Uterus (tissue), 4 donors: ENCODE measurements around the gene FBXO17. TPM values are rescaled to one million over a fixed set of nuclear protein-coding genes. Genes with fewer than 3 reads are reported as not detected.
A peak's percentile ranks its signal among the peaks of the same experiment; 100 is the strongest.
"Not testable (repeated sequence)": the region's sequence is repeated elsewhere in the genome, so short reads cannot be mapped to it uniquely, and the experiment has no call there.

Experiments used
- DNase-seq, 2 donors: peaks; one replicate each; pipeline ENCODE4 v3.0.0-alpha.2; 2019 to 2020
- H3K27ac ChIP-seq, 2 donors: fragments of 200-600 bp; sonication (generic); 1 replicate in 1 of 2; 2 replicates in 1 of 2; pipeline ENCODE4 v1.5.1; 2016 to 2018
- H3K27me3 ChIP-seq, 2 donors: fragments of 200-600 bp; sonication (generic); one replicate each; pipeline ENCODE4 v1.5.1; 2018 to 2019; ENCODE audit warnings: control low read depth in 1 of 2
- H3K36me3 ChIP-seq, 2 donors: fragments of 200-600 bp; sonication (generic); one replicate each; pipeline ENCODE4 v1.5.1; 2019; ENCODE audit warnings: control low read depth in 1 of 2
- H3K4me1 ChIP-seq, 2 donors: fragments of 200-600 bp; sonication (generic); one replicate each; pipeline ENCODE4 v1.5.1; 2018 to 2019; ENCODE audit warnings: control low read depth in 1 of 2
- H3K4me3 ChIP-seq, 2 donors: fragments of 200-600 bp; sonication (generic); 1 replicate in 1 of 2; 2 replicates in 1 of 2; pipeline ENCODE4 v1.5.1; 2018 to 2019; ENCODE audit warnings: mild to moderate bottlenecking in 1 of 2
- H3K9me3 ChIP-seq, 2 donors: fragments of 200-600 bp; sonication (generic); one replicate each; pipeline ENCODE4 v1.5.1; 2019; ENCODE audit warnings: control low read depth in 1 of 2
- CTCF ChIP-seq, 4 experiments: fragments of 200-600 bp in 2 of 4; fragments of 450-650 bp in 2 of 4; sonication (generic) in 2 of 4; IDR thresholded peaks; one replicate each; pipeline ENCODE4 v1.5.1; 2016 to 2019; ENCODE audit warnings: antibody characterized with exemption in 4 of 4, mild to moderate bottlenecking in 2 of 4, moderate library complexity in 1 of 4
- POLR2A ChIP-seq, 2 donors: fragments of 450-650 bp; IDR thresholded peaks; one replicate each; pipeline ENCODE4 v1.6.1; 2016; ENCODE audit warnings: antibody characterized with exemption in 2 of 2, mild to moderate bottlenecking in 1 of 2, moderate library complexity in 1 of 2
- intact Hi-C: fragments of 100-400 bp; cut with DNase I; formaldehyde crosslinking; loops from one replicate; pipeline ENCODE4 v1.15.1; 2023; ENCODE audit warnings: low total_unique reads
- total RNA-seq, 4 donors: library from RNA; depleted of rRNA in 3 of 4; stranded (reverse); fragments of >200 nt in 3 of 4; gene quantifications; one replicate each; pipeline versions ENCODE4 v1.1.0 to v1.2.4, GENCODE V29; 2014 to 2023
- donor health status: DM: yes; HTN: yes; CAD: no.

The FBXO17 gene
- total RNA-seq, 4 donors from 2014 or later: 3.8 to 47.6 (median 36.7) TPM

GRCh38 chr19:38974624-38975213 lies 823 bp downstream of the FBXO17 start:
- no peak for TF ChIP-seq POLR2A (IDR thresholded peaks at IDR 0.05)
- TF ChIP-seq CTCF (IDR thresholded peaks at IDR 0.05): no peak
- Histone ChIP-seq H3K36me3 (no peaks in the 10 kb centered on the region), H3K9me3 (no peaks in the 10 kb centered on the region), H3K27ac (peak overlapping the region; percentile 94 to 96), H3K27me3 (no peaks in the 10 kb centered on the region), H3K4me1 (no peaks in the 10 kb centered on the region), H3K4me3 (peak overlapping the region; percentile 72 to 75)
- intact Hi-C loops: no loop called here
- no peak for DNase-seq

GRCh38 chr19:38971672-38972071 lies 3.9 kb downstream of the FBXO17 start:
- Histone ChIP-seq H3K4me1 (no peaks in the 10 kb centered on the region), H3K9me3 (no peaks in the 10 kb centered on the region), H3K27me3 (no peaks in the 10 kb centered on the region), H3K27ac (no peak overlapping the region), H3K36me3 (no peaks in the 10 kb centered on the region), H3K4me3 (no peak overlapping the region)
- intact Hi-C loops: no loop called here
- DNase-seq: no peak
- TF ChIP-seq POLR2A (IDR thresholded peaks at IDR 0.05) (no peak), CTCF (IDR thresholded peaks at IDR 0.05) (no peak)

DNA sequence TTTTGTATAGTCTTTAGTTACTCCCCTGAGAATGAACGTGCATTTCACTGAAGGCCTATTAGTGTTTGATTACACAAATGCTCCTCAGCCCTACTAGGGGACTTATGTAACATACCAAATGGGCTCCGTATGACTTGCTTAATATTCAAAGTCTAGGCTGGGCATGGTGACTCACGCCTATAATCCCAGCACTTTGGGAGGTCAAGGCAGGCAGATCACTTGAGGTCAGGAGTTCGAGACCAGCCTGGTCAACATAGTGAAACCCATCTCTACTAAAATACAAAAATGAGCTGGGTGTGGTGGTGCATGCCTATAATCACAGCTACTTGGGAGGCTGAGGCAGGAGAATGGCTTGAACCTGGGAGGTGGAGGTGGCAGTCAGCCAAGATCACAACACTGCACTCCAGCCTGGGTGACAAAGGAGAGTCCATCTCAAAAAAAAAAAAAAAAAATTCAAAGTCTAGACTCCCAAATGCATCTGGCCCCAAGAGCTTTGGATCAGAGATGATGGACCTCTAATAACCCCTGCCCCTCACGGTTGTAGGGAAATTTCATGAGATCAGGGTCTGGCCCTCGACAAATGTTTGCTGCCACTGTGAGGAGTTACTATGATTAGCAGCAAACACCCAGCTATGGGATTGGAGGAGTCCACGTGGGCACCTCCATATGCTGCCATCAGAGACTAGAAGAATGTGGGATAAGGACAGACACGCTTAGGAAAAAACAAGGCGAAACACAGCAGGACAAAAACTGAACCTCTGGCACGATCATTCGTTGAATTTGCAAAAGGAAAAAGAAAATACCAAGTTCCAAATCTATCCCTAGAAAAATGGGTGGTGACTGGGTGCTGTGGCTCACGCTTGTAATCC lies 4.6 kb downstream of the FBXO17 start:
- H3K9me3 ChIP-seq: no peaks in the 10 kb centered on the region
- no peak overlapping the region for H3K4me3 ChIP-seq
- H3K27me3 ChIP-seq: no peaks in the 10 kb centered on the region
- no peaks in the 10 kb centered on the region for H3K36me3 ChIP-seq
- H3K27ac ChIP-seq: no peak overlapping the region
- TF ChIP-seq POLR2A (IDR thresholded peaks at IDR 0.05) (no peak), CTCF (IDR thresholded peaks at IDR 0.05) (no peak)
- DNase-seq: no peak
- no peaks in the 10 kb centered on the region for H3K4me1 ChIP-seq
- intact Hi-C loops: no loop called here

- H3K4me3 ChIP-seq, DNase-seq, H3K9me3 ChIP-seq, H3K27ac ChIP-seq, intact Hi-C loops, H3K36me3 ChIP-seq, H3K4me1 ChIP-seq, H3K27me3 ChIP-seq: not testable (repeated sequence)
Observed at GRCh38 chr19:38966149-38966548, 9.4 kb downstream of the FBXO17 start.

DNA sequence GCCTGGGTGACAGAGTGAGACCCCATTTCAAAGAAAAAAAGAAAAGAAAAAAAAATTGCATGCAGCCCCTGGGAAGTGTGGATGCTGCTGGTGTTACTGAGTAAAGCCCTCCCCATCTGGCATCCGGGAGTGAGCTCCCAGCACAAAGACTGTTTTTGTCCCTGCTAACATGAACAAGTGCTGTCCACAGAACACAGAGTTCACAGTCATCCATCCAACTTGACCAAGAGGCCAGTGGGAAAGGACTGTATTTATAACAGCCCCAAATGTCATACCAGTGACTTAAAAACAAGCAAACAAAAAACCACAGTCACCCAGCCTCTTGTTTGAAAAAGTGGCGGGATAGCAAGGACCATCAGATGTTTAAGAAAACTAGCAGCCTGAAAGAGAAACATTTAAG lies 10.8 kb downstream of the FBXO17 start:
- intact Hi-C loops: no loop called here
- TF ChIP-seq POLR2A (IDR thresholded peaks at IDR 0.05) (no peak), CTCF (IDR thresholded peaks at IDR 0.05) (no peak)

More for the DNA sequence above, 10.8 kb downstream of the FBXO17 start:
- no peaks in the 10 kb centered on the region for H3K36me3 ChIP-seq
- H3K4me3 ChIP-seq: no peak overlapping the region
- H3K27ac ChIP-seq: no peak overlapping the region
- H3K27me3 ChIP-seq: no peaks in the 10 kb centered on the region
- DNase-seq: no peak
- no peaks in the 10 kb centered on the region for H3K4me1 ChIP-seq
- no peaks in the 10 kb centered on the region for H3K9me3 ChIP-seq
